NCI-H2227 (cell line): ENCODE measurements around the gene AMZ1.
"Not testable (repeated sequence)": the region's sequence is repeated elsewhere in the genome, so short reads cannot be mapped to it uniquely, and the experiment has no call there.

Source experiments
- DNase-seq: peaks from one replicate; lab custom pipeline; 2025; ENCODE audit not compliant: unreplicated experiment; lab: John Stamatoyannopoulos, UW

The AMZ1 gene

GRCh38 chr7:2725178-2726105 lies 37.4 kb downstream of the AMZ1 start:
- no peak for DNase-seq

- DNase-seq: no peak
Measured at GRCh38 chr7:2726316-2727018, 38.5 kb downstream of the AMZ1 start.

- not testable (repeated sequence) for DNase-seq
Measured at GRCh38 chr7:2727206-2727605, 39.2 kb downstream of the AMZ1 start.

- no peak for DNase-seq
Measured at GRCh38 chr7:2728316-2729030, 40.5 kb downstream of the AMZ1 start.

- no peak for DNase-seq
Measured at GRCh38 chr7:2729031-2729892, 41.3 kb downstream of the AMZ1 start.

GRCh38 chr7:2729893-2730716 lies 42.1 kb downstream of the AMZ1 start:
- no peak for DNase-seq

GRCh38 chr7:2730846-2731770 lies 43.1 kb downstream of the AMZ1 start:
- DNase-seq: no peak

GRCh38 chr7:2732388-2732787 lies 44.4 kb downstream of the AMZ1 start:
- DNase-seq: no peak

- DNase-seq: no peak
Measured at GRCh38 chr7:2732959-2733584, 45.1 kb downstream of the AMZ1 start.

- DNase-seq: no peak
Measured at GRCh38 chr7:2734084-2734686, 46.2 kb downstream of the AMZ1 start.

GRCh38 chr7:2734751-2735571 lies 47.0 kb downstream of the AMZ1 start:
- no peak for DNase-seq

- no peak for DNase-seq
Measured at GRCh38 chr7:2735744-2736143, 47.7 kb downstream of the AMZ1 start.

GRCh38 chr7:2736411-2736914 lies 48.5 kb downstream of the AMZ1 start:
- no peak for DNase-seq

GRCh38 chr7:2737005-2737743 lies 49.2 kb downstream of the AMZ1 start:
- not testable (repeated sequence) for DNase-seq

GRCh38 chr7:2737771-2738540 lies 50.0 kb downstream of the AMZ1 start:
- no peak for DNase-seq
